ENCODE data around the gene U2AF1L4.

Gene U2AF1L4

DNA sequence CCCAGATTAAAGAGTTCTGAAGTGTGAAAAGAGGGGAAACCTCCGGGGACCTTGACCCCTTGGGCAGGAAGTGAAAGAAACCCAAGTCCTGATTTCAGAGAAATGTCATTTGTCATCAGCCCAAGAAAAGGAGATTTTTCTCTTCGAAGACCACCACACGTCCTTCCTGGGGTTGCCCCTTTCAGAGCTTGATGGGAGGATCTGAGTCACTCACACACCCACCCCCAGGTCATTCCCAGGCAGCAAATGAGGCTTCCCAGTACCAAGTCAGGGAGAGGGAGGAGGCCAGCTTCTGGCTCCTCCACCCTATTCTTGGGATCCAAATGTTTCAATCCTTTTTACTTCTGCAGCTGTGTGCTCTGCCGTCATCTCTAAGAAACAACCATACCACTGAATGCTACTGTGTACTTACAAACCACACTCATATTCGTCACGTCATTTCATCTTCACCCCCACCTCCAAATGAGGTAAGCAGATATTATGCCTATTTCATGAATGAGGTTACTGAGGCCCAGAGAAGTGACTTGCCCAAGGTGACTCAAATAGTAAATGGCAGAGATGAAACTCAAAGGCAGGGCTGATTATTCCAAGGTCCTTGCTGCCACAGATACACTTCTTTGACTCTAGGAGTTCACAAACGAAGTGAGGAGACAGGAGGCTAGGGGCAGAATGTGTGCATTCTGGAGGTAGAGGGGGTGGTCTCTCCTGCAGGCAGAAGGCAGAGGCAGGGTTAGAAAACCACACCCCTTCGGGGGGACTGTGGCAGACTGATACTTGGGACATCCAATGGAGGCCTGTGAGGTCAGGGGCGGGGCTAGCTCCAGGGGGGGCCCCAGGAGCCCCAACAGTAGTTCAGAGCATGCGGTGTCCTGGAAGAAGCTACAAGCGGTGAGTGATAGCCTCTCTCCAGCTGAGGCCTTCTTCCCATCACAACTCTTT, 32.4 kb downstream of the U2AF1L4 start:
- Histone ChIP-seq H3K4me2 (ENCODE audit: low read length) (peak overlapping the region; percentile 83), H3K4me3 (ENCODE audit: low read length) (peak overlapping the region; percentile 78), H3K9me3 (ENCODE audit: insufficient read depth, low read length) (no peaks in the 10 kb centered on the region), H3K36me3 (replicated peaks; ENCODE audit: low read depth, low read length) (no peaks in the 10 kb centered on the region), H4K20me1 (ENCODE audit: insufficient read depth, low read length) (no peaks in the 10 kb centered on the region), H2AFZ (ENCODE audit: low read depth, low read length) (no peak overlapping the region), H3K4me1 (ENCODE audit: low read length) (peaks cover 68% of the 10 kb centered on the region), H3K9ac (ENCODE audit: low read length) (peak overlapping the region; percentile 77), H3K79me2 (ENCODE audit: low read length) (peaks cover 4% of the 10 kb centered on the region; the same call in 1 of the 2 replicates), H3K27ac (ENCODE audit: low read length) (peak overlapping the region; percentile 91), H3K27me3 (ENCODE audit: low read depth, low read length) (no peaks in the 10 kb centered on the region)
- no peak for TF ChIP-seq EZH2phosphoT487 (IDR thresholded peaks at IDR 0.05; ENCODE audit: low read depth)
- TF ChIP-seq, protein P1, sequence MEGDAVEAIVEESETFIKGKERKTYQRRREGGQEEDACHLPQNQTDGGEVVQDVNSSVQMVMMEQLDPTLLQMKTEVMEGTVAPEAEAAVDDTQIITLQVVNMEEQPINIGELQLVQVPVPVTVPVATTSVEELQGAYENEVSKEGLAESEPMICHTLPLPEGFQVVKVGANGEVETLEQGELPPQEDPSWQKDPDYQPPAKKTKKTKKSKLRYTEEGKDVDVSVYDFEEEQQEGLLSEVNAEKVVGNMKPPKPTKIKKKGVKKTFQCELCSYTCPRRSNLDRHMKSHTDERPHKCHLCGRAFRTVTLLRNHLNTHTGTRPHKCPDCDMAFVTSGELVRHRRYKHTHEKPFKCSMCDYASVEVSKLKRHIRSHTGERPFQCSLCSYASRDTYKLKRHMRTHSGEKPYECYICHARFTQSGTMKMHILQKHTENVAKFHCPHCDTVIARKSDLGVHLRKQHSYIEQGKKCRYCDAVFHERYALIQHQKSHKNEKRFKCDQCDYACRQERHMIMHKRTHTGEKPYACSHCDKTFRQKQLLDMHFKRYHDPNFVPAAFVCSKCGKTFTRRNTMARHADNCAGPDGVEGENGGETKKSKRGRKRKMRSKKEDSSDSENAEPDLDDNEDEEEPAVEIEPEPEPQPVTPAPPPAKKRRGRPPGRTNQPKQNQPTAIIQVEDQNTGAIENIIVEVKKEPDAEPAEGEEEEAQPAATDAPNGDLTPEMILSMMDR (IDR thresholded peaks at IDR 0.05; ENCODE audit: low read depth, low read length) = no peak

DNA sequence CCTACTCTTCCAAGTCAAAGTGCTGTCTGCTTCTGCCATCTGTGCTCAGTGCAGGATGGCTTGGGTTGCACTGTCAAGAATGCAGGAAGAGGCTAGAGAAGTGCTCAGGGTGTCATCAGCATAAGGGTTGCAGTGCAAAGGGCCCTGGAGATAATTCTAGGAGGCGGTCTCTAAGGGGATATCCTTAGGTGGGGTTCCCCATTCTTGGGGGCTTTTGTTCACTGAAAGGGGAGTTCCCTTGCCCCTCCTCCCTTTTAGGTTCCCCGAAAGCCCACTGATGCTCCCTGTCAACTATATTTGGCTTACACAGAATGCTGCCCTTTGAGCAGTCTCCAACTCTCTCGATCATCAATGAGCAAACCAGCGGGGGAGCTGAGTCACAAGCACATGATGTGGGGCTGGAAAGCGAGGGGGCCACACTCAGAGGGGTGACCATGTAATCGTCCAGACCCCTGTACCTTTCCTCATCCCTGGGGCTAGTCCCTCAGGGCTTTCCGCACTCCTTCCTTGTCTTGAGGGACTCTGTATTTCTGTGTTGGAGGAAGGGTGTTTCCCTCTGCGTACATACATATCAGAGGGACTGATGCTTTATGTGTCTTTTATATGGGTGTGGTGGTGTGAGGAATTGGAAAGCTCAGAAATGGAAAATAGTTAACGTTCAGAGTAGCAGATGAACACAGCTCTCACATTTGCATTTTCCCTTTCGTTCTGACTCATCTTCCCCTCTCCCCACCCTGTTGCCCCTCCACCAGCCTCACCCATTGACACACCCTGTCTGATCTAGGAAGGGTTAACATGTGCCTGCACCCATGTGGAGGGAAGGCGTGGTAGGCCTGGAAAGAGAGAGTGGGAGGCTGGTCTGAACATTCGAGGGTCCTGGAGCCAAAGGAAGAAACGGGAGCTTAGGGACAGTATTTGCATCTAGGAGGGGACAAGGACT, 34.2 kb downstream of the U2AF1L4 start:
- H2AFZ ChIP-seq (ENCODE audit: low read depth, low read length) = peak overlapping the region; percentile 28; the same call in 1 of the 2 replicates
- H3K4me3 ChIP-seq (ENCODE audit: low read length) = peak overlapping the region; percentile 64
- H3K79me2 ChIP-seq (ENCODE audit: low read length) = 0 out of 2 replicates have a peak, but pooled peaks cover 4% of the 10 kb centered on the region
- peak overlapping the region; percentile 73 for H3K9ac ChIP-seq (ENCODE audit: low read length)
- no peaks in the 10 kb centered on the region for H4K20me1 ChIP-seq (ENCODE audit: insufficient read depth, low read length)
- no peak for TF ChIP-seq EZH2phosphoT487 (IDR thresholded peaks at IDR 0.05; ENCODE audit: low read depth)
- TF ChIP-seq, protein P1 (IDR thresholded peaks at IDR 0.05; ENCODE audit: low read depth, low read length) = no peak
- H3K9me3 ChIP-seq (ENCODE audit: insufficient read depth, low read length) = no peaks in the 10 kb centered on the region
- H3K36me3 ChIP-seq (replicated peaks; ENCODE audit: low read depth, low read length) = no peaks in the 10 kb centered on the region
- H3K27me3 ChIP-seq (ENCODE audit: low read depth, low read length) = no peaks in the 10 kb centered on the region
- H3K4me2 ChIP-seq (ENCODE audit: low read length) = peak overlapping the region; percentile 94
- peaks cover 63% of the 10 kb centered on the region for H3K4me1 ChIP-seq (ENCODE audit: low read length)
- peak overlapping the region; percentile 91 for H3K27ac ChIP-seq (ENCODE audit: low read length)

DNA sequence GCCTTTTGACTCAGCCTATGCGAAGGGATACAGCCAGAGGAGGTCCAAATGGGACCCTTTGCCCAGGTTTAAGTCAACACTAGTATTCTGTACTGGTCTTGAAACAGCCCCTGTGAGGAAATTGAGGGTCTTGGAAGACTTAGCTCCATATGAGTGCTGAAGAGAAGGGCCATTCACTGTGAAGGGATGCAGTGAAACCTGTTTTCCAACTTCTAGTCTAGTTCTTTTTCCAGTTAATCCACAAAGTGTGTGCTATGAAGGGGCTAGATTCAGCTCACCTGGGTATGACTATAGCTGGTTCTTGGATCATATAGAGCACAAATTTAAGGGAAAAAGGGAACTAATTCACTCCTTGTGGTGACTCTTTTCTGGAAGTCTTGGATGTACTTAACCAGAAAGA, 36.8 kb downstream of the U2AF1L4 start:
- Histone ChIP-seq H3K9me3 (ENCODE audit: insufficient read depth, low read length) (no peaks in the 10 kb centered on the region), H3K4me3 (ENCODE audit: low read length) (no peak overlapping the region), H3K4me2 (ENCODE audit: low read length) (no peak overlapping the region), H3K79me2 (ENCODE audit: low read length) (no peaks in the 10 kb centered on the region), H3K4me1 (ENCODE audit: low read length) (peaks cover 37% of the 10 kb centered on the region), H3K36me3 (replicated peaks; ENCODE audit: low read depth, low read length) (no peaks in the 10 kb centered on the region), H3K27ac (ENCODE audit: low read length) (no peak overlapping the region), H2AFZ (ENCODE audit: low read depth, low read length) (no peak overlapping the region), H3K9ac (ENCODE audit: low read length) (no peak overlapping the region), H4K20me1 (ENCODE audit: insufficient read depth, low read length) (no peaks in the 10 kb centered on the region), H3K27me3 (ENCODE audit: low read depth, low read length) (no peaks in the 10 kb centered on the region)
- TF ChIP-seq, protein P1 (IDR thresholded peaks at IDR 0.05; ENCODE audit: low read depth, low read length) = no peak
- TF ChIP-seq EZH2phosphoT487 (IDR thresholded peaks at IDR 0.05; ENCODE audit: low read depth) = no peak

Data from OCI-LY3 (cell line).